MM.1S (cell line): ENCODE data around the gene HCLS1.

Source experiments
- DNase-seq: peaks from one replicate; pipeline ENCODE4 v3.0.0-alpha.2; 2015
- H2AFZ ChIP-seq: fragments of 300-600 bp; sonication (generic); 2 replicates; pipeline ENCODE4 v1.6.0; 2016; ENCODE audit warnings: antibody characterized with exemption, low read length
- H3F3A ChIP-seq: fragments of 300-600 bp; sonication (generic); 2 replicates; pipeline ENCODE4 v1.6.1; 2016; ENCODE audit warnings: mild to moderate bottlenecking, antibody characterized with exemption, low read length, moderate library complexity, mixed read lengths; ENCODE audit not compliant: insufficient read depth
- H3K27ac ChIP-seq: fragments of 300-600 bp; sonication (generic); 2 replicates; pipeline ENCODE4 v1.5.1; 2016; ENCODE audit warnings: mild to moderate bottlenecking, low read length
- H3K27me3 ChIP-seq: fragments of 300-600 bp; sonication (generic); replicated peaks from 2 replicates; pipeline ENCODE4 v1.6.0; 2016; ENCODE audit warnings: low read length; ENCODE audit not compliant: insufficient read depth
- H3K36me3 ChIP-seq: fragments of 300-600 bp; sonication (generic); replicated peaks from 2 replicates; pipeline ENCODE4 v1.6.1; 2016; ENCODE audit warnings: mild to moderate bottlenecking, low read length, mixed read lengths; ENCODE audit not compliant: insufficient read depth
- H3K4me1 ChIP-seq: fragments of 300-600 bp; sonication (generic); 2 replicates; pipeline ENCODE4 v1.6.1; 2016; ENCODE audit warnings: low read length, mixed read lengths
- H3K4me2 ChIP-seq: fragments of 300-600 bp; sonication (generic); 2 replicates; pipeline ENCODE4 v1.6.0; 2016; ENCODE audit warnings: low read depth, low read length
- H3K4me3 ChIP-seq: fragments of 300-600 bp; sonication (generic); 2 replicates; pipeline ENCODE4 v1.5.1; 2016; ENCODE audit warnings: low read length, mixed read lengths
- H3K79me2 ChIP-seq: fragments of 300-600 bp; sonication (generic); 2 replicates; pipeline ENCODE4 v1.6.1; 2016; ENCODE audit warnings: mixed run types, low read length, mixed read lengths
- H3K9ac ChIP-seq: fragments of 300-600 bp; sonication (generic); 2 replicates; pipeline ENCODE4 v1.6.1; 2016; ENCODE audit warnings: low read length, mixed read lengths
- H3K9me2 ChIP-seq: fragments of 300-600 bp; sonication (generic); replicated peaks from 2 replicates; pipeline ENCODE4 v1.6.1; 2016; ENCODE audit warnings: mild to moderate bottlenecking, low read length, mixed read lengths; ENCODE audit not compliant: insufficient read depth
- H3K9me3 ChIP-seq: fragments of 300-600 bp; sonication (generic); replicated peaks from 2 replicates; pipeline ENCODE4 v1.6.1; 2016; ENCODE audit warnings: mild to moderate bottlenecking, low read length, mixed read lengths; ENCODE audit not compliant: insufficient read depth
- H4K20me1 ChIP-seq: fragments of 300-600 bp; sonication (generic); 2 replicates; pipeline ENCODE4 v1.6.1; 2016; ENCODE audit warnings: mild to moderate bottlenecking, low read length, moderate library complexity, mixed read lengths; ENCODE audit not compliant: insufficient read depth
- CTCF ChIP-seq: fragments of 300-600 bp; sonication (generic); IDR thresholded peaks from 2 replicates; pipeline ENCODE4 v1.5.1; 2016; ENCODE audit warnings: antibody characterized with exemption, low read length, mixed read lengths
- EZH2 ChIP-seq: fragments of 300-600 bp; sonication (generic); optimal IDR thresholded peaks from 2 replicates; pipeline ENCODE3; 2017; ENCODE audit warnings: low read depth, mild to moderate bottlenecking, antibody characterized with exemption, low read length, mixed read lengths
- EZH2phosphoT487 ChIP-seq: fragments of 300-600 bp; sonication (generic); IDR thresholded peaks from 2 replicates; pipeline ENCODE4 v1.6.1; 2018; ENCODE audit warnings: antibody characterized with exemption, low read length

Gene HCLS1

DNA sequence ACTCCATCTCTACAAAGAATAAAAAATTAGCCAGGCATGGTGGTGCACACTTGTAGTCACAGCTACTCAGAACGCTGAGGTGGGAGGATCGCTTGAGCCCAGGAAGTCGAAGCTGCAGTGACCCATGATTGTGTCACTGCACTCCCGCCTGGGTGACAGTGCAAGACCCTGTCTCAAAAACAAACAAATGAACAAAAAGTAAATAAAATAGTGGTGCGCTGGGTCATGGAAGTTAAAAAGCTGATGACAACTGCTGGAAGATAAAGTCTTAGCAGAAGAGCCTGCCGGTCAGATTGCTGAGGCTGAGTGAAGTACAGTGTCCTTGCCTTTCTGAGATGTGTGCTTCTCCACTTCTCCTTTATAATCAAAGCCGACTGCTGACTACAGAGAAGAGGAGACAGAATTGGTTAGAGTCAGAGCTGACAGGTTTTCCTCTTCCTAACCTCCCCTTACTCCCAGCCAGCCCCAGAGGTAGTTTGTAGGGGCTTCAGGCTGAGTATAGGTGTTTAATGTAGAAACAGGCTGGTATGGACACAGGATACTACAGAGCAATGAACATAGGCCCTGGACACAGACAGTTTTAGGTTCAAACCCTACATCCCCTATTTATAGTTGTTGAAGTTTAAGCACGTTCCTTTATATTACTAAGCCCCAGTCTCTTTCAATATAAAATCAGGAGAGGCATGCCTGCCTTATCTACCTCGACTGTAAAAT, 17.9 kb downstream of the HCLS1 start:
- Histone ChIP-seq H3K27me3 (no peaks in the 10 kb centered on the region), H3K79me2 (peaks cover 9% of the 10 kb centered on the region), H2AFZ (no peak overlapping the region), H3K4me1 (no peaks in the 10 kb centered on the region), H3K9me2 (no peaks in the 10 kb centered on the region), H3K9ac (no peak overlapping the region), H4K20me1 (no peaks in the 10 kb centered on the region), H3F3A (0 out of 2 replicates have a peak, but pooled peaks cover 3% of the 10 kb centered on the region), H3K27ac (no peak overlapping the region), H3K36me3 (peaks cover 26% of the 10 kb centered on the region), H3K9me3 (no peaks in the 10 kb centered on the region), H3K4me3 (no peak overlapping the region), H3K4me2 (no peak overlapping the region)
- no peak for DNase-seq
- TF ChIP-seq EZH2phosphoT487 = no peak
- TF ChIP-seq EZH2 = no peak

DNA sequence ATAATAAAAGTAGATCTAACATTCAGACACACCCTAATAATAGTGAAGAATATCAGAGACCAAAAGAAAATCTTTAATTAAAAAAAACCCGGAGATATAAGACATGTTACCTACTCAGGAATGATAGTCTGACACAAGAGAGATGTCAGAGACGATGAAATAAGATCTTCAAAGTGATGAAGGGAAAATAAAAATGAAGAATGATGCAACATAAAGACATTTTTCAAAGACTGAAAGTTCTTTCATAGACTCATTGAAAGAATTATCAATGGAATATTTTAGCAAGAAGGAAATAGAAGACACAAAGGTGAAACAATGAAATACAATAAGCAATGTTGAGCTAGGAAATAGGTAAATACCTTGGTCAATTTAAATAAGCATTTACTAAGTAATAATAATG, 19.6 kb downstream of the HCLS1 start:
- Histone ChIP-seq H3F3A (0 out of 2 replicates have a peak, but pooled peaks cover 3% of the 10 kb centered on the region), H2AFZ (no peak overlapping the region), H3K79me2 (peaks cover 9% of the 10 kb centered on the region), H3K9ac (no peak overlapping the region), H3K27ac (no peak overlapping the region), H3K4me2 (no peak overlapping the region), H3K9me3 (no peaks in the 10 kb centered on the region), H3K36me3 (peaks cover 34% of the 10 kb centered on the region), H3K9me2 (no peaks in the 10 kb centered on the region), H3K4me3 (no peak overlapping the region), H4K20me1 (no peaks in the 10 kb centered on the region), H3K27me3 (no peaks in the 10 kb centered on the region), H3K4me1 (no peaks in the 10 kb centered on the region)
- TF ChIP-seq CTCF (no peak), EZH2 (no peak), EZH2phosphoT487 (no peak)
- no peak for DNase-seq

DNA sequence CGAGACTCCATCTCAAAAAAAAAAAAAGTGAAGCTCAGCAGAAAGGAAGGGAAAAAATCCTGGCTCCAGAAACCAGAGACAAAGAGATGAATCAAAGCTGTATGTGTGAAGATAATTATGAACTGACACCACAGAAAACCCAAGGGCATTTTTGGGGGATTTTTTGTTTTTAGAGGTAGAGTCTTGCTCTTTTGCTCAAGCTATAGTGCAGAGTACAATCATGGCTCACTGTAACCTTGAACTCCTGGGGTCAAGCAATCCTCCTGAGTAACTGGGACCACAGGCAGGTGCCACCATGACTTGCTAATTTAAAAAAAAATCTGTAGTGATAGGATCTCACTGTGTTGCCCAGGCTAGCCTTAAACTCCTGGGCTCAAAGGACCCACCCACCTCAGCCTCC, 22.8 kb downstream of the HCLS1 start:
- H3K27ac ChIP-seq = no peak overlapping the region
- H3K4me3 ChIP-seq = no peak overlapping the region
- no peak for DNase-seq
- H4K20me1 ChIP-seq = no peaks in the 10 kb centered on the region
- H3K9ac ChIP-seq = no peak overlapping the region
- 0 out of 2 replicates have a peak, but pooled peaks cover 3% of the 10 kb centered on the region for H3F3A ChIP-seq
- TF ChIP-seq CTCF (no peak), EZH2 (no peak), EZH2phosphoT487 (no peak)
- H3K27me3 ChIP-seq = no peaks in the 10 kb centered on the region
- no peak overlapping the region for H3K4me2 ChIP-seq
- H3K9me2 ChIP-seq = no peaks in the 10 kb centered on the region
- peaks cover 9% of the 10 kb centered on the region; the same call in 1 of the 2 replicates for H3K79me2 ChIP-seq
- peaks cover 27% of the 10 kb centered on the region for H3K36me3 ChIP-seq
- H2AFZ ChIP-seq = no peak overlapping the region
- no peaks in the 10 kb centered on the region for H3K9me3 ChIP-seq
- H3K4me1 ChIP-seq = no peaks in the 10 kb centered on the region

- no peaks in the 10 kb centered on the region for H3K4me1 ChIP-seq
- H3K9me2 ChIP-seq = no peaks in the 10 kb centered on the region
- TF ChIP-seq EZH2 (no peak), EZH2phosphoT487 (no peak), CTCF (no peak)
- no peak overlapping the region for H3K27ac ChIP-seq
- no peak overlapping the region for H3K4me3 ChIP-seq
- no peaks in the 10 kb centered on the region for H3K9me3 ChIP-seq
- no peak for DNase-seq
- no peaks in the 10 kb centered on the region for H3K79me2 ChIP-seq
- H4K20me1 ChIP-seq = no peaks in the 10 kb centered on the region
- H3K9ac ChIP-seq = no peak overlapping the region
- no peak overlapping the region for H3K4me2 ChIP-seq
- H3K27me3 ChIP-seq = no peaks in the 10 kb centered on the region
- H2AFZ ChIP-seq = no peak overlapping the region
- peaks cover 7% of the 10 kb centered on the region; the same call in 1 of the 2 replicates for H3K36me3 ChIP-seq
- H3F3A ChIP-seq = 0 out of 2 replicates have a peak, but pooled peaks cover 4% of the 10 kb centered on the region
These were observed 30.3 kb downstream of the HCLS1 start for GRCh38 chr3:121630355-121630754.
